Measurements from ENCODE around the gene KRT6A.
"Not testable (repeated sequence)": the region's sequence is repeated elsewhere in the genome, so short reads cannot be mapped to it uniquely, and the experiment has no call there.

KRT6A gene

DNA sequence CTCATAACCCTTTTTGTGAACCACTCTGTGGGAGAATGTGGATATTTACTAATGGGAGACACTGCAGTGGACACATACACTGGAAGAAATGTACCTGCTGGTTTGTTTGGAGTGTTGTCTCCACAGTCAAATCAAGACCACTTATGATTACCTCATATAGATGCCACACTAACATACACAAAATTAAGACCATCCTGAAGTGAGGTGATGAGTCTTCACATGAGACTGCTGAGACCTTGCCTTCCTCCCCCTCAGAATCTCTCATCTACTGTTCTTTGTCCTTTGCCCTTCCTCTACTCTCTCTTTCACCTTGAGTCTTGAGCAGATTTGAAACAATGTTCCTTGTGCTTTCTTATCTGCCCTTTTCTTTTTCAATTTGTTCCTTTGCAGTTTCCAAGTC is 4.3 kb downstream of the KRT6A start:
- TF ChIP-seq CTCF (IDR thresholded peaks at IDR 0.05) = no peak
- Mint-ChIP-seq H3K27ac (no peak overlapping the region), H3K36me3 (ENCODE audit: low read depth) (no peaks in the 10 kb centered on the region), H3K4me1 (no peaks in the 10 kb centered on the region), H3K4me3 (no peak overlapping the region), H3K9me3 (peaks cover 6% of the 10 kb centered on the region), H3K27me3 (ENCODE audit: low read depth, poor library complexity) (peaks cover 18% of the 10 kb centered on the region)
- no peak for DNase-seq

- DNase-seq; H3K4me3 Mint-ChIP-seq; H3K36me3 Mint-ChIP-seq (ENCODE audit: low read depth); H3K27ac Mint-ChIP-seq; H3K4me1 Mint-ChIP-seq: not testable (repeated sequence)
- Mint-ChIP-seq H3K27me3 (ENCODE audit: low read depth, poor library complexity) (peaks cover 17% of the 10 kb centered on the region), H3K9me3 (peaks cover 10% of the 10 kb centered on the region)
These were observed 5.2 kb downstream of the KRT6A start for GRCh38 chr12:52487744-52488443.

DNA sequence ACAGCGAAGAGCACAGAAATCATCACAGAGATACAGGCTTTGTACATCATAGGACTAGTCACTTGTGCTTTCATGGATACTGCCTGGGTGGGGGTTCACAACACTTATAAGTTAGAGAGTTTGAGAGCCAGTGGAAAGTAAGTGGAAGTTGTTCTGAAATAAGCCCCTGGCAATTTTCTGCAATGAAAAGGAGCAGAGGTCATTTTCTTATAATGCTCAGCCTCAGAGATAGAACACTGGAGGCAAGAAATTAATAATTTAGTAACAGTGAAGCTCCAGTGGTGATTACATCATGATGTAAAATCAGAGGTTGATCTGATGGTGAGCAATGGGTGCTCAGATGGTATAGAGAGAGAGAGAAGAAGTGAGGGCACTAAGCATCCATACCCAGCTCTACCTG is 5.8 kb downstream of the KRT6A start:
- no peak for DNase-seq
- Mint-ChIP-seq H3K4me3 (no peak overlapping the region), H3K9me3 (peaks cover 13% of the 10 kb centered on the region), H3K4me1 (no peaks in the 10 kb centered on the region), H3K27me3 (ENCODE audit: low read depth, poor library complexity) (peaks cover 17% of the 10 kb centered on the region), H3K36me3 (ENCODE audit: low read depth) (no peaks in the 10 kb centered on the region), H3K27ac (no peak overlapping the region)
- no peak for TF ChIP-seq CTCF (IDR thresholded peaks at IDR 0.05)

DNA sequence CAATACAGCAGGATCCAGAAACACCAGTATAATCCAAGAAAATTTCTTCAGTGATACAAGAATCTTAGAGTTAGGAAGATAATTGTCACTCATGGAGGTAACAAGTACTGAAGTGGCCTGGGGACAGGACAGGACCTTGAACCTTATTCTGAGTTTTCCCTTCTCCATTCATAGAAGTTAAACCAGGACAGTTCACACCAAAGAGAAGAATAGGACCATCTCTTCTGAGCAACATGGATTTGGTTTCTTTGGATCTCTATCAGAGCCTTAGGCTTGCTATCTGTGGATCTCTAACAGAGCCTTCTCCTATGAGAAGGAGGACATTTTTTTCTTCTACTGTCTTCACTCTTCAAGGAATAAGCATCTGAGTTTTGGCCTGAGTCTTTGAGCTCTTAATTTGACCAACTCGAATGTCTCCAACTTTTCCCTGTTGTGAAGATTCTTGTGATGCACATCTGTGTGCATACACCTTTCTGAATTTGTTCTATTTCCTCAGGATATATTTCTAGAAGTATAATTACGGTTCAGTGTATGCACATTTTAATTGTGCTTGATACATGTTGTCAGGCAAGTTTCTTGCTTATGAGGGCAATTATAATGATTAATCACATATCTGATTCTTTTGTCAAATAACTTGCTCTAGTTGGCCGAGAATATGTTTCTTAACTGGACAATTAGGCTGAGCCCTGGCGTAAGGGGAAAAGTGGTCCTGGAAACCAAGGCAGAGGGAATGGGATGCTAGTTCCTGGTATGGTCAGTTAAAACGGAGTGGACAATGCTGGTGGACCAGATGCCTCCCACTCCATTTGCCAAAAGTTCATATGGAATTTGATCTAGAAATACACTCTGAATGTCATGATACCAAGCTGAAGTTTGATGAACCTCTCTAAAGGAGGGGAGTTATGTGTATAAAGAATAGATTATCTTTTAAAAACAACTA is 6.6 kb downstream of the KRT6A start:
- Mint-ChIP-seq H3K4me3 (no peak overlapping the region), H3K9me3 (peaks cover 13% of the 10 kb centered on the region)

GRCh38 chr12:52480073-52480472 is 13.0 kb downstream of the KRT6A start:
- no peaks in the 10 kb centered on the region for H3K36me3 Mint-ChIP-seq (ENCODE audit: low read depth)
- H3K4me1 Mint-ChIP-seq = no peaks in the 10 kb centered on the region
- H3K9me3 Mint-ChIP-seq = peaks cover 29% of the 10 kb centered on the region
- no peak overlapping the region for H3K27ac Mint-ChIP-seq
- TF ChIP-seq CTCF (IDR thresholded peaks at IDR 0.05) = no peak
- no peak for DNase-seq
- H3K27me3 Mint-ChIP-seq (ENCODE audit: low read depth, poor library complexity) = peaks cover 6% of the 10 kb centered on the region
- no peak overlapping the region for H3K4me3 Mint-ChIP-seq

More for the DNA sequence above, 6.6 kb downstream of the KRT6A start:
- DNase-seq = no peak
- H3K27ac Mint-ChIP-seq = no peak overlapping the region
- no peak for TF ChIP-seq CTCF (IDR thresholded peaks at IDR 0.05)
- H3K36me3 Mint-ChIP-seq (ENCODE audit: low read depth) = no peaks in the 10 kb centered on the region
- H3K4me1 Mint-ChIP-seq = no peaks in the 10 kb centered on the region
- peaks cover 16% of the 10 kb centered on the region for H3K27me3 Mint-ChIP-seq (ENCODE audit: low read depth, poor library complexity)

- Mint-ChIP-seq H3K4me3 (no peak overlapping the region), H3K27ac (no peak overlapping the region), H3K4me1 (no peaks in the 10 kb centered on the region), H3K9me3 (peaks cover 18% of the 10 kb centered on the region), H3K27me3 (ENCODE audit: low read depth, poor library complexity) (peaks cover 4% of the 10 kb centered on the region), H3K36me3 (ENCODE audit: low read depth) (no peaks in the 10 kb centered on the region)
- DNase-seq = no peak
- TF ChIP-seq CTCF (IDR thresholded peaks at IDR 0.05) = no peak
These were observed 15.4 kb downstream of the KRT6A start for GRCh38 chr12:52477651-52478050.
